Fibroblast of skin of left biceps (primary cell): Measurements from ENCODE around the gene ZBTB12.
"Not testable (repeated sequence)": the region's sequence is repeated elsewhere in the genome, so short reads cannot be mapped to it uniquely, and the experiment has no call there.

ENCODE experiments used
- DNase-seq, 2 experiments: peaks; one replicate each; pipeline ENCODE4 v3.0.0-alpha.2; 2013; ENCODE audit warnings: low read depth in 2 of 2

The ZBTB12 gene

DNA sequence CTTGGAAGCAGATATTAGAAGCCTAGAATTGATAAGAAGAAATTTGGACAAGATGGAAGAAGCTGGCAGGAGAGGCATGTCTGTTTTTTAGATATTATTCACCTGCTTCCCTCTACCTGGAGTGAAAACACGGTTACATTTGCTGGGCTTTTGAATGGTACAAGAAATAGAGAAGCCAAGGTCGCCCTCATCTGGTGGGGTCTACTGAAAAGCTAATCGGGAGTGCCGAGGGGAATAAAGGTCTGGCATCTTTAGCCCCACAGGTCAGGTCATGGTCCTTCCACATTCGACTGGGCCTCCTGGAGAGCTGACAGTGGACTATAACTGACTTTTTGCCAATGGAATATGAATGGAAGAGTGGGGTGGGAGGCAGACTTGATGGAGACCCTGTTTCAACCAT is 21.1 kb upstream of the ZBTB12 start:
- no peak for DNase-seq

DNA sequence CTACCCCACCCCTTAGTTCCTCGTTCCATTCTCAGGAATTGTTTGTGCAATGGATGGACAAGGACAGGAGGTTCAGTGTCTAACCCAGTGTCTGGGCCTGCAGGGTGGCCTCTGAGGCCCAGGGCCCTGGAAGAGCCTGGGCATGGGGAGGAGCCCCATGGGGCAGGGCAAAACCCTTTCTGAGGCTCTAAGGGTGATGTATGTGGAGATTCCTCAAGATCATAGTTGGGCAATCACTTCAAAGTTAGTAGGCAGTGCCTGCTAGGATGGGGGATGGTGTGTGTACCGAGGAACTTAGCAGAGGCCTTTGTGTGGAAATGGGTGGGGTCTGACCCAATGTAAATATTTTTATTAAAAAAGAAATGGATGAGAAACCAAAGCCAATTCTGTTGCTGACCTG is 18.9 kb upstream of the ZBTB12 start:
- DNase-seq, result no peak

GRCh38 chr6:31919624-31920303 is 17.9 kb upstream of the ZBTB12 start:
- no peak for DNase-seq

DNA sequence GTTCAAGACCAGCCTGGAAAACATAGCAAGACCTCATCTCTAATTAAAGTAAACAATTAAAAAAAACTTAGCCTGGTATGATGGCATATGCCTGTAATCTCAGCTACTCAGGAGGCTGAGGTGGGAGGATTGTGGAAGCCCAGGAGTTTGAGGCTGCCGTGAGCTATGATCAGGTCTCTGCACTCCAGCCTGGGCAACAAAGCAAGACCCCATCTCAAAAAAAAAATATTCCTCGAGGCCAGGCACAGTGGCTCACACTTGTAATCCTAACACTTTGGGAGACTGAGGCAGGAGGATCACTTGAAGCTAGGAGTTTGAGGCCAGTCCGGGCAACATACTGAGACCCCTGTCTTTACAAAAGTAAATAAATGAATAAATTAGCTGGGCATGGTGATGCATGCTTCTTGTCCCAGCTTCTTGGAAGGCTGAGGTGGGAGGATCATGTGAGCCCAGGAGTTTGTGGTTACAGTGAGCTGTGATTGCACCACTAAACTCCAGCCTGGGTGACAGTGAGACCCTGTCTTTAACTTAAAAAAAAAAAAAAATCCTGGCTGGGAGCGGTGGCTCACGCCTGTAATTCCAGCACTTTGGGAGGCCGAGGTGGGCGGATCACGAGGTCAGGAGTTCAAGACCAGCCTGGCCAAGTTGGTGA is 16.3 kb upstream of the ZBTB12 start:
- no peak for DNase-seq

GRCh38 chr6:31915756-31916155 is 13.9 kb upstream of the ZBTB12 start:
- DNase-seq, result no peak

DNA sequence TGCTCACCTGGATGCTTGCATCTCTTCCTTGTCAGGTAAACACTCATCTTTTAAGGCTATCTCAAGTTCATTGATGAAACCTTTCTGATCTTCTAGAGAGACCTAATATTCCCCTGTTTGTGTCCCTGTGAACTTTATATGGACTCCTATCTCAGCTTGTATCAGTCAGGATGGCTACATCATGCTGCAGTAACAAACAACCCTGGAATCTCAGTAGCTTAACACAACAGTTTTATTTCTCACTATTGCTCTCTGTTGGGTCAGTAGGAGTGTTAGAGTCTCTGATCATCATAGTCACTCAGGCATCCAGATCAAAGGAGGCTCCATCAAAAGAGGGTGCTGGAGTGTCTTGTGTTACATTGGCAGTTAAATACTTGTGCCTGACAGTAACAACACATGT is 13.5 kb upstream of the ZBTB12 start:
- no peak for DNase-seq

DNA sequence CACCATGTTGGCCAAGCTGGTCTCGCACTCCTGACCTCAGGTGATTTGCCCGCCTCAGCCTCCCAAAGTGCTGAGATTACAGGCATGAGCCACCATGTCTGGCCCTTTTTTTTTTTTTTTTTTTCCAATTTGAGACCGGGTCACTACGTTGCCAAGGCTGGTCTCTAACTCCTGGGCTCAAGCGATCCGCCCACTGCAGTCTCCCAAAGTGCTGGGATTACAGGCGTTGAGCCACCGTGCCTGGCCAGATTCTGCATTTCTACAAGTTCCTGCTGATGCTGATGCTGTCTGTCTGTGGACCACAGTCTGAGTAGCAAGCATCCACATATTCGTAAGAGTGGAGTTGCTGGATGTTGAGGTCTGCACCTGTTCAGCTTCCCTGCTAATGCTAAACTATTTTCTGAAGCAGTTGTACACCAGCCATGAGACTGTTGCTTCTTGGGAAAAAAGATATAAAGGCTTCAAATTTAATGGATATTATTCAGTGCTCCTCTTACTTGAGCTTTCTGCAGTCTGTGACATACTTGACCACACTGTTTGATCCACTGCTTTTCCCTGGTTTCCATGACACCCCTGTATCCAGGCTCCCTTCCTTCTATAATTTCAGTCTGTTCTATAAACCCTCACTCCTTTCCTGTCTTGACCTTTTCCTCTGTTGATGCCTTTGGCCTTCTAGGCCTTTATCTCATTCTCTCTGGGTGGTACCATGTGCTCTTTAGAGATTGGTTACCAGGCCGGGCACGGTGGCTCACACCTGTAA is 10.1 kb upstream of the ZBTB12 start:
- DNase-seq, result no peak

DNA sequence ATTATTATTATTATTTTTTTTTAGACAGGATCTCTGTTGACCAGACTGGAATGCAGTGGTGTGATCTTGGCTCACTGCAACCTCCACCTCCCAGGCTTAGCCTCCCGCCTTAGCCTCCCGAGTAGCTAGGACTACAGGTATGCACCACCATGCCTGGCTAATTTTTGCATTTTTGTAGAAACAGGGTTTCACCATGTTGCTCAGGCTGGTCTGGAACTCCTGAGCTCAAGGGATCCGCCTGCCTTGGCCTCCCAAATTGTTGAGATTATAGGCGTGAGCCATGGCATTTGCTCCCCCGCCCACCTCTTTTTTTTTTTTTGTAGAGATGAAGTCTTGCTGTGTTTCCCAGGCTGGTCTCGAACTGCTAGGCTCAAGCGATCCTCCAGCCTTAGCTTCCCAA is 7.4 kb upstream of the ZBTB12 start:
- DNase-seq, result not testable (repeated sequence)

GRCh38 chr6:31908791-31909190 is 6.9 kb upstream of the ZBTB12 start:
- DNase-seq, result no peak

- DNase-seq, result not testable (repeated sequence)
Measured at GRCh38 chr6:31908255-31908654, 6.4 kb upstream of the ZBTB12 start.

DNA sequence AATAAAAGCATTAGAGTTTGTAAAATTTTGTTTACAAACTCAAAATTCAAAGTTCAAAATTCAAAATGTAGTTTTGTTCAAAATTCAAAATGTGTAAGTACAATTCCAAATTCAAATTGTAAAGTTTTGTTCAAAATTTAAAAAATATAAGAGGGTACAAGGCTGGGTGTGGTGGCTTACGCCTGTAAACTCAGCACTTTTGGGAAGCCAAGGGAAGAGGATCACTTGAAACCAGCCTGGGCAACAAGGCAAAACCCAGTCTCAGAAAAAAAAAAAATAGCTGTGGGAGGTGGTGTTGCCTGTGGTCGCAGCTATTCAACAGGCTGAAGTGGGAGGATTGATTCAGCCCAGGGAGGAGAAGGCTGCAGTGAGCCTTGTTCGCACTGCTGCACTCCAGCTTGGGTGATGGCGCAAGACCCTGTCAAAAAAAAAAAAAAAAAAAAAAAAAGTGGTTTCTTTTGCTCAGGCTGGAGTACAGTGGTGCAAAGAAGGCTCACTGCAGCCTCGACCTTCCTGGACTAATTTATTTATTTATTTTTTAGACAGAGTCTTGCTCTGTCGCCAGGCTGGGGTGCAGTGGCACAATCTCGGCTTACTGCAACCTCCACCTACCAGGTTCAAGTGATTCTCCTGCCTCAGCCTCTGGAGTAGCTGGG is 5.4 kb upstream of the ZBTB12 start:
- DNase-seq, result peak; percentile 55

GRCh38 chr6:31906727-31907126 is 4.8 kb upstream of the ZBTB12 start:
- not testable (repeated sequence) for DNase-seq

DNA sequence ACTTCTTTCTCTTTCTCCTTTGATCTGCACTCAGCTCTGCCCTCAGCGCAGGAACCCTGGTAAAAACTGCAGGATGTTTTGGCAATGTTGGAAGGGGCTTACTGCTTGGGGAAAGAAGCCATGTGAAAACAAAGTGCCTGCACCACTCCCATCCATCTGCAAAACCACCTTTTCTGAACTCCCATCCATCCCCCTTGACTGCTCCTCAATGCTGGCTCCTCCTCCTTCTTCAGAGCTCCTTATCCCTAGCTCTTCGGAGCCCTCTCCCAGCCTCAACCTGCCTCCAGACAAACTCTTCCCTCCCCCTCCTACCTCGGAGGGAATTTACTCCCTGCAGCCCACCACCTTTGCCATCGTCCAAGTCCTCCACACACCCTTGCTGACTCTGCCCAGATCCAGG is 4.2 kb upstream of the ZBTB12 start:
- no peak for DNase-seq

GRCh38 chr6:31905041-31905440 is 3.2 kb upstream of the ZBTB12 start:
- DNase-seq, result no peak

DNA sequence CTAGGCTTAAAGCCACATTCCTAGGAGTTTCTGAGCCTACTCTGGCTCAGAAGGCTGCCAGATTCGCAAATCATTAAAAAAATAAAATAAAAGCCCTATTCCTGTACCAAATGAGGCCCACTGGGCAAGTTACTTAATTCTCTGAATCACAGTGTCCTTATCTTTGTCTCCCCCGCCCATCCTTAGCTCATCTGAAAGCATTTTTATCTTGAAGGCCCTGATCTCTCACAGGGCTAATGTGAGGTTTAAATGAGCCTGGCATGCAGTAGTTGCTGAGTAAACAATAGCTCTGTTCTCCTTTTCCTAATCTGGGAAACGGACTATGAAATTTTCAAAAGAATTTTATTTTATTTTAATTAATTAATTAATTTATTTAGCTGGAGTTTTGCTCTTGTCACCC is 2.1 kb upstream of the ZBTB12 start:
- no peak for DNase-seq

- DNase-seq, result no peak
Measured at GRCh38 chr6:31901415-31901952, 402 bp downstream of the ZBTB12 start.

DNA sequence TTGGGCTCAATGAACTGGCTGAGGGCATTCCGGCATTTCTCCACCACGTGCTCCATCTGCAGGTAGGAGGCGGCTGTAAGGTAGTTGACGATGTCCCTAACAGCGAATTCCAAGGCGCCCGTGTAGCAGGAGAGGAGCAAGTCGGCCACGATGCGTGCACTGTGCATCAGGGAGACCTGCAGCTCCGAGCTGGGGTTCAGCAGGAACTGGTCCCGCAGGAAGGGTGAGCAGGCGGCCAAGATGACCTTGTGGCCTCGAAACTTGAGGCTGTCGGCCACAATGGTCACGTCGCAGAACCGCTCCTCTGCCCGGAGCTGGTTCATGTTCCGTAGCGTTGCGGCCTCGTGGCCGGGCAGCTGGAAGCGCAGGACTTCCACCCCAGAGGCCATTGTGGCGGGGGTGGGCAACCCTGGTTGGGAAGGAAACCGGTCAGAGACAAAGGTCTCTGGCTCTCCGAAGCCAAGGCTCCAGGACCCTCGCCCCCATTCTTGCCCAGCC is 920 bp downstream of the ZBTB12 start:
- no peak for DNase-seq

DNA sequence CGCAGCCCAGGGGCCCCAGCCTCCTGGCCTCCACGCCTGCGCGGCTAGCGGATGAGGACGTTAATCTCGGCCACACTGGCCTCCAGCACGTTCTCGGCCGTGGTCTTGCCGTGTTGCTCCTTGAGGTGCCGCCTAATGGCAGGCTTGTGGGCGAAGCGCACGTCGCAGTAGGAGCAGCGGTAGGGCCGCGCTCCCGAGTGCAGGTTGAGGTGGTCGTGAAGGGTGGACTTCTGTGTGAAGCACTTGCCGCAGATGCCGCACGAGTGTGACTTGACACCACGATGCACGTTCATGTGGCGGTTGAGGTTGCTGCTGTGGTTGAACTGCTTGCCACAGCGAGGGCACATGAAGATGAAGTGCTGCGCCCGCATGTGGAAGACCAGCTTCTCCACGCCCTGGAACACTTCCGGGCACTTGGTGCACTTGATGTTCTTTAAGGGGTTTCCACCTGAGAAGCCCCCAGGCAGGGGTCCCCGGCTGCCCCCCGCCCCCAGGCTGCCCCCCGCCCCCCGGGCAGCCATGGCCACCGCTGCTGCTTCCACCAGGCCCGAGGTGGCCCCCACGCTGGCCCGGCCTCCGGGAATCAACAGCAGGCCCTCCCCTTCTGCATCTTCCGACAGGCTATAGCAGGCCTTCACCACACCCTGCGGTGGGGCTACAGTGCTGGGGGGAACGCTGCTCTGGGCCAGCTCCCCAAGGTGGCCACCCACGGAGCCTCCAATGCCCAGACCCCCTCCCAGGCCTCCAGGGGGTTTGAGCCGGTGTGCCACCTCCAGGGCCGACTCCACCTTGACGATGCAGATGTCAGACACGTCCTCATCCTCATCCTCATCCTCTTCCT is 1.8 kb downstream of the ZBTB12 start:
- no peak for DNase-seq

DNA sequence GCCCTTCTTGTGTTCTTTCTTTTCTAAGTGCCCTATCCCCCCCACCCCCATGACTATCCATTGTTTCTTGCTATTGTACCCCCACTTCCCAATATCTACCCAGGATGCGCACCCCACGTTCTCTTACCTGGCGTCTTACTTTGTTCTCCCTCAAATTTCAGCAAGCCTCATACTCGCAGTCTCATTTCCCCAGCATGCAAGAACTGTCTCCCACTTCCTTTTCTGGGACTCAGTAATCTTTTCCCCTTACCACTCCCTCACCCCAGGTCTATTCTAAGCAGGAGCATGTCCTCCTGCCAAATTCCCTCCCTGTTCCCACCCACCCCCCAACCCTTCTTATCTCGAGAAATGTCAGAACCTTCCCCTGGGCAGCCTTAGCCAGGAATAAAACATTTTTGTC is 2.7 kb downstream of the ZBTB12 start:
- no peak for DNase-seq

- DNase-seq, result no peak
Measured at GRCh38 chr6:31898383-31899011, 3.4 kb downstream of the ZBTB12 start.
